GM18526 (cell line): ENCODE results near the gene TRABD2B.

Source experiments
- POLR2A ChIP-seq: IDR thresholded peaks from 3 replicates; pipeline ENCODE4 v1.6.1; 2011; ENCODE audit not compliant: insufficient read length; ENCODE audit errors: extremely low read depth

Gene TRABD2B

DNA sequence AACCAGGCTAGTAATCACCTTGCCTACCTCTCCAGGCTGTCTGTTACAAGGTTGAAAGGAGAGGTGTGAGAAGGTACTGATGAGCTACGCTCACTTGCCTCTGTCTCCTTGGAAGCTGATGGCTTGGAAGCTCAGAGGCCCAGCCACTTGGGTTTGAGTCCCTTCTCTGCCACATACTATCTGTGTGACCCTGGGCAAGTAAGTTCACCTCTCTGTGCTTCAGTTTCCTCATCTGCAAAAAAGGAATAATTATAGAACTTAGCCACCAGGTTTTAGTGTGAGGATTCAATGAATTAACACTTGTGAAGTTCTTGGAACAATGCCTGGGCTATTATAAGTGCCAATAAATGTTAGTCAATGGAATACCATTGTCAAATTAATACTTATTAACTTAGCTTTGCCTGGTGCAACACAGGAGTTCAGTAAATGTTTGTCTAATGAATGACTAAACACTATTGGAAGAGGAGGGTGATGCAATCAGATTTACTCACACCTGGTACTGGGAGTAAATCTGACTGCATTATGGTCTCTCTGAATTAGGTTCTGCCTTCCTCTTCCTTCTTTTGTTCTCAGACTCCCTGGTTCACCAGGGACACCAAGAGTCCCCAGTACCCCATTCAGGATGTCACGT, 55.5 kb downstream of the TRABD2B start:
- TF ChIP-seq POLR2A = no peak

DNA sequence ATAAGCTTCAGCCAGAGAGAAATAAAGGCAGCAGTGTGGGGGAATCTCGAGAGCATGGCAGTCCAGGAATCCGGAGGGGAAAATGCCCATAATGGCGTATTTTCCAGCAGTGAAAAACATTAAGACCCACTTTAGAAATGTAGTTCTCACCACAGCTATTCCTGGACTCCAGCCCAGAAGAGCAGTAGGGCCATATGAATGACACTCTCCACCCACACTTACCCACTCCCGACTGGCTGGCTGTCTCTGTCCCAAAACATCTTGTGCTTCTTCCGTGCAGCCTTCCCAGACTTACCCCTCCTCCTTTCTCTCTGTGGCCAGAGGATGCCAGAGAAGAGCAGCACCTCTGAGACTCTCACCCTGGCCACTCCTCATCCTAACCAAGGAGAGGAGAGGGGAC, 56.4 kb downstream of the TRABD2B start:
- no peak for TF ChIP-seq POLR2A

GRCh38 chr1:47940326-47940725, 56.9 kb downstream of the TRABD2B start:
- TF ChIP-seq POLR2A = no peak

- no peak for TF ChIP-seq POLR2A
Measured at GRCh38 chr1:47938520-47938919, 58.7 kb downstream of the TRABD2B start.

- TF ChIP-seq POLR2A = no peak
Measured at GRCh38 chr1:47937586-47938254, 59.5 kb downstream of the TRABD2B start.

GRCh38 chr1:47936916-47937551, 60.2 kb downstream of the TRABD2B start:
- TF ChIP-seq POLR2A = no peak

DNA sequence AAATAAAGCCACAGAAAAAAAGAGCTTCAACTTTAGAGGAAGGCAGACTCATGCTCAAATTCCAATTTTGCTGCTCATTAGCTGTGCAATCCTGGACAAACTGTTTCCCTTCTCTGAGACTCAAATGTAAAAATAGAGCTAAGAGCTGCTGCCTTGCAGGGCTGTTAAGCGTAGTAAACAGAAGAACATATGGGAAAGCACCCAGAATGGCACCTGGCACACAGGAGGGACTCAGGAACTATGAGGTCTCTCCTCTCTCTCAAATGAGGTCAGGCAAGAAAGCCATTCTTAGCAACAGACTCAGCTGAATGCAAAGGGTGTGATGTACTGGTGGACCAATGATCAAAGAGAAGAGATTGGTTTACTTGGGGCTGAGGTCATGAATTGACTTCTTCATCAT, 61.3 kb downstream of the TRABD2B start:
- no peak for TF ChIP-seq POLR2A

- TF ChIP-seq POLR2A = no peak
Measured at GRCh38 chr1:47935163-47935562, 62.0 kb downstream of the TRABD2B start.

DNA sequence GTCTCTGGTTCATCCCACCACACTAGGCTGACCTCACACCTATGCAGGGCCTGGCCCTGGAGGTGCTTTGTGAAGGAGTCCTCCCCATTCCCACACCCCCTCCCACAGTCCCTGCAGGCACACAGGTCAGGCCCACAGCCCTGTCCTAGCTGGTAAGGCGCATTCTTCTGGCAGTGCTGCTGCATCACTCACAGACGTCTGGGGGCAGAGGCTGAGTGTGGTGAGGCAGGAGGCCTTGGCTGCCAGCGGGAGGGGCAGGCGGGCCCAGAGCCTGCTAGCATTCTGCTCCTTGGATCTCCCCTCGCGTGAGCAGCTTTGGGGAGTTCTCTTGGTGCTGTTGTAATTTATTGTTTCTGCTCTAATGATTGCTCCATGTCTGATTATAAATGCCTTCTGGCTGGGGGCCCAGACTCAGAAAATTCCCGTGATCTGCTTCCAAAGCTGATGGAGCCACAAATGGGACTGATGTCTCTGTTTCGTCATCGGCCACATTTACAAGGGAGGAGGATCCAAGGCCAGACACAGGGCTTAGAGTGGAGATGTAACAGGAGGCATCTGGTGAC, 62.9 kb downstream of the TRABD2B start:
- TF ChIP-seq POLR2A = no peak

DNA sequence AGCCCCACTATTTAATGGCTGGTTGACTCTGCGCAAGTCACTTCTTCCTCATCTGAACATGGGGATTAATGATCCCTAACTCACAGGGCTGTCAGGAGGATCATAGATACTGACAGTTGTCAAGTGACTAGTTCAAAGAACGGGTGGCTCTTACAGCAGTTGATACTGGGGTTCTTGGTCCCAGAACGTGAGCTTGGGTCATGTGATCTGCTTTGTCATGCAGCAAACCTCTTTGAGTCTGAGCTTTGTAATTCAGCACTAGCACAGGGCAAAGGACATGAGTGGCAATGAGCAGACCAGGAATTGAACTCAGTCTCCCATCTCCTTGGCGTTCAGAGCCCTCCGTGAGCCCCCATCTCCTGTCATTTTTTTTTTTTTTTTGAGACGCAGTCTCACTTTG, 64.4 kb downstream of the TRABD2B start:
- no peak for TF ChIP-seq POLR2A

GRCh38 chr1:47931395-47931794, 65.8 kb downstream of the TRABD2B start:
- no peak for TF ChIP-seq POLR2A

DNA sequence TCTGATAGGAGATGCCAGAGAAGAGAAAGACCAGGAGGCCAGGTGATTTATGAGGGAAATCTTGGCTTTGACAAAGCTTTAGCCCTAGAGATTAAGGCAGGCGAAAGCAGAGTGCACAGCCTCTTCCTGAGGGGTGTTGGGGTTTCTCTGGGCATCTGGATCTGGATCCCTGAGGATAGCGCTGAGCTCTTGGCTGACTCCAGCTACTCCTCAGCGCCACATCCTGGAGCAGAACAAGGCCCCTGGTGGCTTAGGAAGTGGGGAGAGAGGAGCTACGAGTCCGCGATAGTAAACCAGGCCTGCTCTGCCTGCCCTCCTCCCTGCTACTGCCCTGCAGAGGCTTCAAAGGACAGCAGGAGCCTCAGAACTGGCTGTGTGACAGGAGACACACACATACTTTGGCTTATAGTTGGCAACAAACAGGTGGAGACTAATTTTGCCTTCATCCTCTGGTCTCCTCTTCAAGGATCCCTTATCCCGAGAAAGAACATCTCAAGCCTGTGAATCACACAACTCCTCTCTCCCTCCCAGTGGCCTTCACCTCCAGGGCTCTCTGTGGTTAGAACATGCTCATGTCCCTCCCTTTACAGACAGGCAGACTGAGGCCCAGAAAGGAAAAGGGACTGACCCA, 66.9 kb downstream of the TRABD2B start:
- no peak for TF ChIP-seq POLR2A

GRCh38 chr1:47927165-47927564, 70.0 kb downstream of the TRABD2B start:
- TF ChIP-seq POLR2A = no peak

- no peak for TF ChIP-seq POLR2A
Measured at GRCh38 chr1:47926461-47926999, 70.7 kb downstream of the TRABD2B start.

GRCh38 chr1:47924270-47925048, 72.7 kb downstream of the TRABD2B start:
- no peak for TF ChIP-seq POLR2A

DNA sequence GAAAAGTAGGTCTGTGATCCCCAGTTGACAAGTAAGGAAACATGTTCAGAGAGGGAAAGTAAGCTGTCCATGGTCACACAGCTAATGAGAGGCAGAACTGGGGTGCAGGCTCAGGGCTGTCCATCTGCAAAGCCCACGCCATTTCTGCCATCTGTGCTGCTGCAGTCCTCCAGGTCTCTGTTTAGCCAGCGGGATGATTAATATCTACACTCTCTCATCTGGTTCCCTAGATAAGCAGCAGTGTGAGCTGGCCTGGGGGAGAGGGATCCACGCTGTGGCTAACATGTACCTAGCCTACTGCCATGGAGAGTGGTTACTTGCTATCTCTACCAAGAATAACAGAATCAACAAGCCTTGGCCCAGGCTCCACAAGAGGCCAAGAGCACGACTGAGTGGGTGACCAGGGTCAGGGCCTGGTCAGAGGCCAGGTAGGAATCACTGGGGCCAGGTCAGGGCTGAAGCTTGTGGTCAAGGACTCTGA, 75.2 kb downstream of the TRABD2B start:
- TF ChIP-seq POLR2A = no peak
